MM.1S (cell line): ENCODE data around the gene SLBP.

Source experiments
- EZH2 ChIP-seq: fragments of 300-600 bp; sonication (generic); optimal IDR thresholded peaks from 2 replicates; pipeline ENCODE3; 2017; ENCODE audit warnings: low read depth, mild to moderate bottlenecking, antibody characterized with exemption, low read length, mixed read lengths
- TF ChIP-seq, protein P1 (sequence below): fragments of 300-600 bp; sonication (generic); IDR thresholded peaks from 2 replicates; pipeline ENCODE4 v1.5.1; 2016; ENCODE audit warnings: antibody characterized with exemption, low read length, mixed read lengths

DNA sequence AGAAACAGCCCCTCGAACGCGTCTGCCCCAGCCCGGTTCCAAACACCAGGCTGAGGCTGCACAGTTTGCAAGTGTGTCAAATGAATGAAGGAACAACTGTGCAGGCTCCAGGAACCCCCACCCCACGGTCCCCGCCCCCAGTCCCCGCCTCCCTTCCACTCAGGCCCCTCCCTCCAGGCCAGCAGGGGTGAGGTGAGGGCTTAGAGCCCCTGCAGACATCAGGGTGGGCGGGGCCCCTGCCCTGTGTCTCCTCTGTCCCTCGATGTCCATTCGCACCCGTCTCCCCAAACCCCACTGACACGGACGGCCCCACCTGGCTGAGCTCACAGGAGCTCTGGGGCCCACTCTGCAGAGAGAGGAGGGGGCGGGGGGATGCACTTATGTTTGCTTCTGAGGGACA, 37.7 kb upstream of the SLBP start:
- TF ChIP-seq, protein P1, sequence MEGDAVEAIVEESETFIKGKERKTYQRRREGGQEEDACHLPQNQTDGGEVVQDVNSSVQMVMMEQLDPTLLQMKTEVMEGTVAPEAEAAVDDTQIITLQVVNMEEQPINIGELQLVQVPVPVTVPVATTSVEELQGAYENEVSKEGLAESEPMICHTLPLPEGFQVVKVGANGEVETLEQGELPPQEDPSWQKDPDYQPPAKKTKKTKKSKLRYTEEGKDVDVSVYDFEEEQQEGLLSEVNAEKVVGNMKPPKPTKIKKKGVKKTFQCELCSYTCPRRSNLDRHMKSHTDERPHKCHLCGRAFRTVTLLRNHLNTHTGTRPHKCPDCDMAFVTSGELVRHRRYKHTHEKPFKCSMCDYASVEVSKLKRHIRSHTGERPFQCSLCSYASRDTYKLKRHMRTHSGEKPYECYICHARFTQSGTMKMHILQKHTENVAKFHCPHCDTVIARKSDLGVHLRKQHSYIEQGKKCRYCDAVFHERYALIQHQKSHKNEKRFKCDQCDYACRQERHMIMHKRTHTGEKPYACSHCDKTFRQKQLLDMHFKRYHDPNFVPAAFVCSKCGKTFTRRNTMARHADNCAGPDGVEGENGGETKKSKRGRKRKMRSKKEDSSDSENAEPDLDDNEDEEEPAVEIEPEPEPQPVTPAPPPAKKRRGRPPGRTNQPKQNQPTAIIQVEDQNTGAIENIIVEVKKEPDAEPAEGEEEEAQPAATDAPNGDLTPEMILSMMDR, result no peak
- no peak for TF ChIP-seq EZH2
